ENCODE data around the gene LEKR1. TPM values are rescaled to one million over a fixed set of nuclear protein-coding genes. Genes with fewer than 3 reads are reported as not detected.

Gene LEKR1
- total and polyA plus RNA-seq, 9 of the 15 experiments (the other 6 are each of a cell fraction or from before 2014, with no cell fraction given), result 0.76 to 1.8 (median 1.2) TPM

DNA sequence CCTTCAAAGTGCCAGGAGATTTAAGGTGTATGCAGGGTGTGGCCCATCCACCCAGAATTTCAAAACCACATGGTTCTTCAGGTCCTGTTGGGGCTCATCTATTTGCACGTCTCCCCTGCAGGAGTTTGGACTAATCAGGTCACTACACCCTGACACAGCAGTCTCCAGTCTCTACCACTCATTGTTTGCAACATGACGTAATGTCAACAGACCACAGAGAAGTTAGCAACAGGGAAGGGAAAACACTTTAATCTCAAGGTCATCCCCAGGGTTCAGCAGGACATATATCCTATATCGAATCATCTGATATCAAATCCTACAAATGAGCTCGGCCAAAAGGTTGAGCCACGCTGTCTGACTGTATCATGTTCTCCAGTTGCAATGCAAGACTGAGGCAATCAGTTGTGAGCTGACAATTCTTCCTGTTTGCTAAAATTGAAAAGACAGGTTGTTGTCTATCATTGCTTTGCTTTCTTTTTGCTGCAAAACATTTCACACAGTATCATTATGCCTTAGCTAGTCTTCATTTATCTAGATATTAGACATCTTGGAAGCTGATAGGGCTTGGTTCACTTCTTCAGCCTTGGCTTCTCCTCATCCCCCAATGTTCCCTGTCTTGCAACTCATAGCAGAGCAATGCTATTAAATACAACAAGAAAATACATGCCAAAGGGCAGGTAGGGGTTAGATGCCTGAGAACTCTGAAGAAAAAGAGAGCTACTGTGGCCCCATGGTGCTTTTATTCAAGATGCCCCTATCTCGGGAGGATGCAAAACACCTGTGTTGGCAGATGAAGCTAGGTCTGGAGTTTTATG is 13.4 kb upstream of the LEKR1 start (continued):
- TF ChIP-seq, protein P1, sequence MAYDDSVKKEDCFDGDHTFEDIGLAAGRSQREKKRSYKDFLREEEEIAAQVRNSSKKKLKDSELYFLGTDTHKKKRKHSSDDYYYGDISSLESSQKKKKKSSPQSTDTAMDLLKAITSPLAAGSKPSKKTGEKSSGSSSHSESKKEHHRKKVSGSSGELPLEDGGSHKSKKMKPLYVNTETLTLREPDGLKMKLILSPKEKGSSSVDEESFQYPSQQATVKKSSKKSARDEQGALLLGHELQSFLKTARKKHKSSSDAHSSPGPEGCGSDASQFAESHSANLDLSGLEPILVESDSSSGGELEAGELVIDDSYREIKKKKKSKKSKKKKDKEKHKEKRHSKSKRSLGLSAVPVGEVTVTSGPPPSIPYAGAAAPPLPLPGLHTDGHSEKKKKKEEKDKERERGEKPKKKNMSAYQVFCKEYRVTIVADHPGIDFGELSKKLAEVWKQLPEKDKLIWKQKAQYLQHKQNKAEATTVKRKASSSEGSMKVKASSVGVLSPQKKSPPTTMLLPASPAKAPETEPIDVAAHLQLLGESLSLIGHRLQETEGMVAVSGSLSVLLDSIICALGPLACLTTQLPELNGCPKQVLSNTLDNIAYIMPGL (CRISPR knock-in tag; IDR thresholded peaks at IDR 0.05), result no peak
- TF ChIP-seq ZNF444 (CRISPR knock-in tag; IDR thresholded peaks at IDR 0.05) (no peak), BRCA1 (IDR thresholded peaks at IDR 0.05) (no peak), BRCA1 (CRISPR knock-in tag; IDR thresholded peaks at IDR 0.05) (no peak), MTA3 (IDR thresholded peaks at IDR 0.05; ENCODE audit: borderline replicate concordance) (peak; percentile 70), IRF2 (CRISPR knock-in tag; IDR thresholded peaks at IDR 0.05) (no peak), ZNF561 (CRISPR knock-in tag; conservative IDR thresholded peaks at IDR 0.05) (no peak), ZNF551 (CRISPR knock-in tag; IDR thresholded peaks at IDR 0.05) (no peak), SMAD4 (CRISPR knock-in tag; conservative IDR thresholded peaks at IDR 0.05) (peak; percentile 68), BRD9 (IDR thresholded peaks at IDR 0.05; ENCODE audit: low read depth, partially characterized antibody) (no peak), RCOR1 (IDR thresholded peaks at IDR 0.05; ENCODE audit: borderline replicate concordance in 1 of 2, low read depth in 2 of 2, low read length in 2 of 2) (peak in 1 of 2 experiments; percentile 58; a peak in 2 of 4 replicates), ZNF175 (CRISPR knock-in tag; IDR thresholded peaks at IDR 0.05; ENCODE audit: low read depth) (no peak), SNIP1 (IDR thresholded peaks at IDR 0.05; ENCODE audit: low read depth) (no peak)
- TF ChIP-seq, protein P2, sequence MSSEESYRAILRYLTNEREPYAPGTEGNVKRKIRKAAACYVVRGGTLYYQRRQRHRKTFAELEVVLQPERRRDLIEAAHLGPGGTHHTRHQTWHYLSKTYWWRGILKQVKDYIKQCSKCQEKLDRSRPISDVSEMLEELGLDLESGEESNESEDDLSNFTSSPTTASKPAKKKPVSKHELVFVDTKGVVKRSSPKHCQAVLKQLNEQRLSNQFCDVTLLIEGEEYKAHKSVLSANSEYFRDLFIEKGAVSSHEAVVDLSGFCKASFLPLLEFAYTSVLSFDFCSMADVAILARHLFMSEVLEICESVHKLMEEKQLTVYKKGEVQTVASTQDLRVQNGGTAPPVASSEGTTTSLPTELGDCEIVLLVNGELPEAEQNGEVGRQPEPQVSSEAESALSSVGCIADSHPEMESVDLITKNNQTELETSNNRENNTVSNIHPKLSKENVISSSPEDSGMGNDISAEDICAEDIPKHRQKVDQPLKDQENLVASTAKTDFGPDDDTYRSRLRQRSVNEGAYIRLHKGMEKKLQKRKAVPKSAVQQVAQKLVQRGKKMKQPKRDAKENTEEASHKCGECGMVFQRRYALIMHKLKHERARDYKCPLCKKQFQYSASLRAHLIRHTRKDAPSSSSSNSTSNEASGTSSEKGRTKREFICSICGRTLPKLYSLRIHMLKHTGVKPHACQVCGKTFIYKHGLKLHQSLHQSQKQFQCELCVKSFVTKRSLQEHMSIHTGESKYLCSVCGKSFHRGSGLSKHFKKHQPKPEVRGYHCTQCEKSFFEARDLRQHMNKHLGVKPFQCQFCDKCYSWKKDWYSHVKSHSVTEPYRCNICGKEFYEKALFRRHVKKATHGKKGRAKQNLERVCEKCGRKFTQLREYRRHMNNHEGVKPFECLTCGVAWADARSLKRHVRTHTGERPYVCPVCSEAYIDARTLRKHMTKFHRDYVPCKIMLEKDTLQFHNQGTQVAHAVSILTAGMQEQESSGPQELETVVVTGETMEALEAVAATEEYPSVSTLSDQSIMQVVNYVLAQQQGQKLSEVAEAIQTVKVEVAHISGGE (CRISPR knock-in tag; IDR thresholded peaks at IDR 0.05), result no peak
- TF ChIP-seq, protein P3, sequence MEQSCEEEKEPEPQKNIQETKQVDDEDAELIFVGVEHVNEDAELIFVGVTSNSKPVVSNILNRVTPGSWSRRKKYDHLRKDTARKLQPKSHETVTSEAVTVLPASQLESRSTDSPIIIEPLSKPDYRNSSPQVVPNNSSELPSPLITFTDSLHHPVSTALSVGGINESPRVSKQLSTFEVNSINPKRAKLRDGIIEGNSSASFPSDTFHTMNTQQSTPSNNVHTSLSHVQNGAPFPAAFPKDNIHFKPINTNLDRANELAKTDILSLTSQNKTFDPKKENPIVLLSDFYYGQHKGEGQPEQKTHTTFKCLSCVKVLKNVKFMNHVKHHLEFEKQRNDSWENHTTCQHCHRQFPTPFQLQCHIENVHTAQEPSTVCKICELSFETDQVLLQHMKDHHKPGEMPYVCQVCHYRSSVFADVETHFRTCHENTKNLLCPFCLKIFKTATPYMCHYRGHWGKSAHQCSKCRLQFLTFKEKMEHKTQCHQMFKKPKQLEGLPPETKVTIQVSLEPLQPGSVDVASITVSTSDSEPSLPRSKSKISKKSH (CRISPR knock-in tag; IDR thresholded peaks at IDR 0.05), result no peak
- TF ChIP-seq, protein P4, sequence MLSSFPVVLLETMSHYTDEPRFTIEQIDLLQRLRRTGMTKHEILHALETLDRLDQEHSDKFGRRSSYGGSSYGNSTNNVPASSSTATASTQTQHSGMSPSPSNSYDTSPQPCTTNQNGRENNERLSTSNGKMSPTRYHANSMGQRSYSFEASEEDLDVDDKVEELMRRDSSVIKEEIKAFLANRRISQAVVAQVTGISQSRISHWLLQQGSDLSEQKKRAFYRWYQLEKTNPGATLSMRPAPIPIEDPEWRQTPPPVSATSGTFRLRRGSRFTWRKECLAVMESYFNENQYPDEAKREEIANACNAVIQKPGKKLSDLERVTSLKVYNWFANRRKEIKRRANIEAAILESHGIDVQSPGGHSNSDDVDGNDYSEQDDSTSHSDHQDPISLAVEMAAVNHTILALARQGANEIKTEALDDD (IDR thresholded peaks at IDR 0.05), result peak; percentile 88
- TF ChIP-seq, protein P5, sequence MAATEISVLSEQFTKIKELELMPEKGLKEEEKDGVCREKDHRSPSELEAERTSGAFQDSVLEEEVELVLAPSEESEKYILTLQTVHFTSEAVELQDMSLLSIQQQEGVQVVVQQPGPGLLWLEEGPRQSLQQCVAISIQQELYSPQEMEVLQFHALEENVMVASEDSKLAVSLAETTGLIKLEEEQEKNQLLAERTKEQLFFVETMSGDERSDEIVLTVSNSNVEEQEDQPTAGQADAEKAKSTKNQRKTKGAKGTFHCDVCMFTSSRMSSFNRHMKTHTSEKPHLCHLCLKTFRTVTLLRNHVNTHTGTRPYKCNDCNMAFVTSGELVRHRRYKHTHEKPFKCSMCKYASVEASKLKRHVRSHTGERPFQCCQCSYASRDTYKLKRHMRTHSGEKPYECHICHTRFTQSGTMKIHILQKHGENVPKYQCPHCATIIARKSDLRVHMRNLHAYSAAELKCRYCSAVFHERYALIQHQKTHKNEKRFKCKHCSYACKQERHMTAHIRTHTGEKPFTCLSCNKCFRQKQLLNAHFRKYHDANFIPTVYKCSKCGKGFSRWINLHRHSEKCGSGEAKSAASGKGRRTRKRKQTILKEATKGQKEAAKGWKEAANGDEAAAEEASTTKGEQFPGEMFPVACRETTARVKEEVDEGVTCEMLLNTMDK (IDR thresholded peaks at IDR 0.05; ENCODE audit: borderline replicate concordance, insufficient read depth, low read depth, low read length, poor library complexity, severe bottlenecking), result no peak

Data from K562 (cell line).